Mesenchymal stem cell (in vitro differentiated cells and primary cell): Measurements from ENCODE around the gene TNNI3.
A peak's percentile ranks its signal among the peaks of the same experiment; 100 is the strongest.
"Not testable (repeated sequence)": the region's sequence is repeated elsewhere in the genome, so short reads cannot be mapped to it uniquely, and the experiment has no call there.

Source experiments
- DNase-seq: peaks from one replicate; pipeline ENCODE4 v3.0.0-alpha.2; 2013
- H2AFZ ChIP-seq: one replicate; pipeline ENCODE4 v1.6.1; 2013; ENCODE audit warnings: low read depth, mild to moderate bottlenecking, control low read depth, inconsistent platforms, low read length, moderate library complexity
- H2AK5ac ChIP-seq: 2 replicates; pipeline ENCODE4 v1.6.1; 2013; ENCODE audit warnings: low read length, moderate library complexity, mild to moderate bottlenecking, inconsistent platforms; ENCODE audit not compliant: severe bottlenecking
- H2BK120ac ChIP-seq: one replicate; pipeline ENCODE4 v1.6.1; 2013; ENCODE audit warnings: low read depth, mild to moderate bottlenecking, inconsistent platforms, low read length, moderate library complexity
- H2BK12ac ChIP-seq, 2 experiments: one replicate each; pipeline ENCODE4 v1.6.1; 2013; ENCODE audit warnings: inconsistent platforms in 2 of 2, low read length in 2 of 2, mild to moderate bottlenecking in 2 of 2, moderate library complexity in 2 of 2, control low read depth in 1 of 2
- H2BK15ac ChIP-seq: one replicate; pipeline ENCODE4 v1.6.1; 2013; ENCODE audit warnings: mild to moderate bottlenecking, low read depth, inconsistent platforms; ENCODE audit not compliant: poor library complexity, severe bottlenecking
- H2BK5ac ChIP-seq: 2 replicates; pipeline ENCODE4 v1.6.1; 2013; ENCODE audit warnings: low read depth, mild to moderate bottlenecking, low read length, control low read depth, inconsistent platforms; ENCODE audit not compliant: poor library complexity, severe bottlenecking
- H3K14ac ChIP-seq, 2 experiments: one replicate each; pipeline ENCODE4 v1.6.1; 2013; ENCODE audit warnings: inconsistent platforms in 2 of 2, low read length in 2 of 2, control low read depth in 1 of 2, mild to moderate bottlenecking in 1 of 2, moderate library complexity in 1 of 2
- H3K18ac ChIP-seq, 2 experiments: one replicate each; pipeline ENCODE4 v1.6.1; 2013; ENCODE audit warnings: inconsistent platforms in 2 of 2, low read length in 2 of 2, control low read depth in 1 of 2, low read depth in 1 of 2, mild to moderate bottlenecking in 1 of 2
- H3K23ac ChIP-seq, 2 experiments: one replicate each; pipeline ENCODE4 v1.6.1; 2013; ENCODE audit warnings: inconsistent platforms in 2 of 2, low read length in 2 of 2, mild to moderate bottlenecking in 2 of 2, moderate library complexity in 2 of 2, control low read depth in 1 of 2
- H3K27ac ChIP-seq: 2 replicates; pipeline ENCODE4 v1.5.1; 2013; ENCODE audit warnings: mild to moderate bottlenecking, moderate library complexity, low read length, control low read depth, inconsistent platforms; ENCODE audit not compliant: poor library complexity, severe bottlenecking
- H3K27me3 ChIP-seq, 2 experiments: 2 replicates each; pipeline versions ENCODE4 v1.6.1 to v1.7.0; 2013; ENCODE audit warnings: low read length in 2 of 2, mild to moderate bottlenecking in 2 of 2, moderate library complexity in 2 of 2, control low read depth in 1 of 2, inconsistent platforms in 1 of 2; ENCODE audit not compliant: control insufficient read depth in 1 of 2, insufficient read depth in 1 of 2
- H3K36me3 ChIP-seq, 2 experiments: 2 replicates each; pipeline versions ENCODE4 v1.6.1 to v1.7.0; 2013; ENCODE audit warnings: low read length in 2 of 2, control low read depth in 1 of 2, inconsistent platforms in 1 of 2, low read depth in 1 of 2, mild to moderate bottlenecking in 1 of 2; ENCODE audit not compliant: insufficient read depth in 2 of 2, control insufficient read depth in 1 of 2
- H3K4ac ChIP-seq, 2 experiments: one replicate each; pipeline ENCODE4 v1.6.1; 2013; ENCODE audit warnings: inconsistent platforms in 2 of 2, low read length in 2 of 2, mild to moderate bottlenecking in 2 of 2, moderate library complexity in 2 of 2, control low read depth in 1 of 2, low read depth in 1 of 2
- H3K4me1 ChIP-seq: 2 replicates; pipeline ENCODE4 v1.6.1; 2013; ENCODE audit warnings: low read depth, low read length, control low read depth; ENCODE audit not compliant: control insufficient read depth, insufficient read depth
- H3K4me2 ChIP-seq: 2 replicates; pipeline ENCODE4 v1.6.1; 2013; ENCODE audit warnings: low read length, mild to moderate bottlenecking, inconsistent platforms; ENCODE audit not compliant: poor library complexity, severe bottlenecking
- H3K4me3 ChIP-seq, 2 experiments: 2 replicates each; pipeline versions ENCODE4 v1.5.1 to v1.7.0; 2013; ENCODE audit warnings: low read length in 2 of 2, mild to moderate bottlenecking in 2 of 2, control low read depth in 1 of 2, low read depth in 1 of 2; ENCODE audit not compliant: insufficient read depth in 1 of 2
- H3K79me1 ChIP-seq: replicated peaks from 2 replicates; pipeline ENCODE4 v1.6.1; 2013; ENCODE audit warnings: mild to moderate bottlenecking, control low read depth, low read length, inconsistent platforms; ENCODE audit not compliant: poor library complexity, severe bottlenecking
- H3K9ac ChIP-seq: 2 replicates; pipeline ENCODE4 v1.7.0; 2013; ENCODE audit warnings: mild to moderate bottlenecking, low read length, moderate library complexity
- H3K9me3 ChIP-seq: 2 replicates; pipeline ENCODE4 v1.7.0; 2013; ENCODE audit warnings: mild to moderate bottlenecking, low read length; ENCODE audit not compliant: control insufficient read depth
- H4K8ac ChIP-seq: one replicate; pipeline ENCODE4 v1.6.1; 2013; ENCODE audit warnings: inconsistent platforms, mild to moderate bottlenecking, low read length, moderate library complexity
- H4K91ac ChIP-seq: one replicate; pipeline ENCODE4 v1.6.1; 2013; ENCODE audit warnings: mild to moderate bottlenecking, low read length, inconsistent platforms
- WGBS: methylation state at CpG from one replicate; pipeline ENCODE4 v1.1.7; 2013; ENCODE audit warnings: mixed read lengths; 5-methylcytosine and 5-hydroxymethylcytosine counted together

Gene TNNI3

DNA sequence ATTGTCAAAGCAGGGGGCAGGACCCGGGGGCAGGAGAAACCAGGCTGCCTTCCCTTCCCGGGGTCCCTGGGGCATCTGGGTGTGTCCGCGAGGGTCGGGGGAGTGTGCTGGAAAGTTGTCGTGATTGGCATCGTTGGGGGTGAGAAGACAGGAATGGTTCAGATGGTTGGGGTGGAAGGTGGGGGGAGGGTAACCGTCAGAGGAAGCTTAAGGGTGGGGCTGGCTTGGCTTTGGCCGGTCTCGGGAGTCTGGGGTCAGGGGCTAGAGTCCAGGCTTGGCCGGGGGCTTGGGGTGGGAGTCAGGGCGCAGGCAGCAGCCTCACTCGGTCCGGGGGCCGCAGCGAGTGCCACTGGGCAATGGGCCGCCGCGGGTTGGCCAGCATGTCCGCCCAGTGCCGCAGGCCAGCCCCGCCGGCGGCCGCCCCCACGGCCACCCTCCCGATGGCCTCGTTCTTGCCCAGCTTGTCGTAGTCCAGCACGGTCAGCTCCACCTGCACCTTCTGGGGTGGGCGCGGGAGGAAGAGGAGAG, 15.7 kb upstream of the TNNI3 start:
- Histone ChIP-seq H4K8ac (peak overlapping the region; percentile 52), H3K9me3 (no peaks in the 10 kb centered on the region), H4K91ac (no peak overlapping the region), H3K4me1 (peaks cover 12% of the 10 kb centered on the region), H2BK5ac (no peak overlapping the region), H3K9ac (peak overlapping the region; percentile 89), H3K4ac (no peak overlapping the region), H3K18ac (peak overlapping the region; percentile 34 to 58), H2BK12ac (no peak overlapping the region), H2AK5ac (no peak overlapping the region), H3K27ac (no peak overlapping the region), H3K23ac (peak overlapping the region in 1 of 2 experiments; percentile 64), H3K27me3 (peaks cover 22 to 80% of the 10 kb centered on the region in 2 experiments), H3K4me3 (peak overlapping the region; percentile 50 to 91), H3K14ac (no peak overlapping the region), H2AFZ (peak overlapping the region; percentile 15), H3K36me3 (peaks cover 0 to 14% of the 10 kb centered on the region in 2 experiments), H2BK15ac (no peak overlapping the region), H3K79me1 (no peaks in the 10 kb centered on the region), H3K4me2 (peak overlapping the region; percentile 68), H2BK120ac (no peak overlapping the region)
- 6% methylated on average over 32 of the region's 32 CpGs for WGBS
- no peak for DNase-seq

DNA sequence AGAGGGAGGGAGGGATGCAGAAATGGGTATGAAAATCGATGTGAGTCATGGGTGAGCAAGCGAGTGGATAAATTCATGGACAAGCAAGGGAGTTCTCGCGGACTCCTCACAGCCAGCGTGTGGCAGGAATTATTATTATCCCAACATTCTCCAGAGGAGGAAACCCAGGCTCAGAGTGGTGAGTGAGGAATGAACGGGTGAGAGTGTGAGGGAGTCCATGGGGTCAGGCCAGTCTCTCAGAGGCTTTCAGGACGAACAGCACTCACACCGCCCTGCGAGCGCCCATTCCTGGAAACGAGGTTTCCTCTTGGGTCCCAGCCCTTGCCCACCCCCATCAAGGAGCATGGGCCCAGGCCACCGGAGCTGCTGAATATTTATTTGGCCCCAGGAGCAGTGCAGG, 15.2 kb upstream of the TNNI3 start:
- no peak overlapping the region for H2BK120ac ChIP-seq
- H3K4me3 ChIP-seq, result peak overlapping the region in 1 of 2 experiments; percentile 91
- no peak overlapping the region for H2AFZ ChIP-seq
- no peak overlapping the region for H2AK5ac ChIP-seq
- WGBS, result 16% methylated on average over 8 of the region's 12 CpGs
- DNase-seq, result peak; percentile 65
- H3K79me1 ChIP-seq, result no peaks in the 10 kb centered on the region
- peak overlapping the region; percentile 89 for H3K9ac ChIP-seq
- H2BK12ac ChIP-seq, result no peak overlapping the region
- no peak overlapping the region for H2BK15ac ChIP-seq
- H4K8ac ChIP-seq, result peak overlapping the region; percentile 49
- H3K4me2 ChIP-seq, result peak overlapping the region; percentile 68
- no peak overlapping the region for H3K27ac ChIP-seq
- peaks cover 12% of the 10 kb centered on the region for H3K4me1 ChIP-seq
- H3K36me3 ChIP-seq, result peaks cover 0 to 10% of the 10 kb centered on the region in 2 experiments
- no peak overlapping the region for H3K4ac ChIP-seq
- H3K9me3 ChIP-seq, result no peaks in the 10 kb centered on the region
- no peak overlapping the region for H3K18ac ChIP-seq
- H3K27me3 ChIP-seq, result peaks cover 24 to 76% of the 10 kb centered on the region in 2 experiments
- peak overlapping the region in 1 of 2 experiments; percentile 64 for H3K23ac ChIP-seq
- H4K91ac ChIP-seq, result no peak overlapping the region
- no peak overlapping the region for H2BK5ac ChIP-seq
- no peak overlapping the region for H3K14ac ChIP-seq

DNA sequence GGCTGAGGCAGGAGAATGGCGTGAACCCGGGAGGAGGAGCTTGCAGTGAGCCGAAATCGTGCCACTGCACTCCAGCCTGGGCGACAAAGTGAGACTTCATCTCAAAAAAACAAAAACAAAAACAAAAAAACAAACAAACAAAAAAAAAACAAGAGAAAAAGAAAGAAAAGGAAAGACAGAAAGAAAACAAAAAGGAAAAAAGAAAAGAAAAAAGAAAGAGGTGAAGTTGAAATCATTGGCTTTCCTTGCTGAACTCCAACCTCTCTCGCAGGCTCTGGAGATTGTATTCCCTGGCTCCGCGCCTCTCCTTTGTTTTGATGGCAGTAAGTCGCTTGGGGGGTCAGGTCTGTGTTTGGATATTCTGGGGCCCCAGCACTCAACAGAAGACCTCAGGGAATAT, 14.8 kb upstream of the TNNI3 start:
- not testable (repeated sequence) for H3K4ac ChIP-seq, H3K4me2 ChIP-seq, H3K27ac ChIP-seq, H2BK15ac ChIP-seq, H4K91ac ChIP-seq, H3K36me3 ChIP-seq, H2AK5ac ChIP-seq, H2AFZ ChIP-seq, H3K14ac ChIP-seq, H3K18ac ChIP-seq, DNase-seq, H3K79me1 ChIP-seq, H3K9me3 ChIP-seq, H2BK120ac ChIP-seq, H4K8ac ChIP-seq, H3K23ac ChIP-seq, H2BK12ac ChIP-seq, H2BK5ac ChIP-seq
- WGBS, result 47% methylated on average over 4 of the region's 9 CpGs
- H3K9ac ChIP-seq, result peak overlapping the region; percentile 89
- peaks cover 12% of the 10 kb centered on the region for H3K4me1 ChIP-seq
- H3K27me3 ChIP-seq, result peaks cover 26 to 76% of the 10 kb centered on the region in 2 experiments
- peak overlapping the region in 1 of 2 experiments; percentile 91 for H3K4me3 ChIP-seq

DNA sequence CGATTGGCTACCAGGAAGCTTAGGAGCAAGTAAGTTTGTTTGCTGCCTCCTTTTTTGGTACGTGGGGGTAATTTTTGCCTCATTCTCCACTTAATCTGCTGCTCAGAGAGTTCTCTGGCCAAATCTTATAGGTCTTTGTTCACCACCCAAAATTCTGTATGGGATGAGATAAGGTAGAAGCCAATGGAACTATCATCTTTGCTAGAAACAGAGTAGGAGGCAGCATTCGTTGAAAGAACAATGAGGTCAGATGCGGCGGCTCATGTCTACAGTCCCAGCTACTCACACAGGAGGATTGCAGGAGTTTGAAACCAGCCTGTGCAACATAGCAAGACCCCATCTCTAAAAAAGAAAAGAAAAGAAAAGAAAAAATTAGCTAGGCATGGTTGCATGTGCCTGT, 13.9 kb upstream of the TNNI3 start:
- Histone ChIP-seq H3K27me3 (peaks cover 26 to 68% of the 10 kb centered on the region in 2 experiments), H4K8ac (no peak overlapping the region), H2BK5ac (no peak overlapping the region), H3K18ac (no peak overlapping the region), H2BK12ac (no peak overlapping the region), H2AK5ac (no peak overlapping the region), H2AFZ (no peak overlapping the region), H3K4ac (no peak overlapping the region), H3K4me2 (no peak overlapping the region), H2BK120ac (no peak overlapping the region), H3K9me3 (no peaks in the 10 kb centered on the region), H3K4me3 (no peak overlapping the region), H2BK15ac (no peak overlapping the region), H3K23ac (no peak overlapping the region), H3K27ac (no peak overlapping the region), H3K9ac (no peak overlapping the region), H3K14ac (no peak overlapping the region), H4K91ac (no peak overlapping the region), H3K4me1 (peaks cover 12% of the 10 kb centered on the region), H3K36me3 (no peaks in the 10 kb centered on the region), H3K79me1 (no peaks in the 10 kb centered on the region)
- DNase-seq, result no peak
- 96% methylated on average over 5 of the region's 5 CpGs for WGBS
